HCT116 (cell line): Measurements from ENCODE around the gene RPN1. TPM values are rescaled to one million over a fixed set of nuclear protein-coding genes. Genes with fewer than 3 reads are reported as not detected.

Experiments
- ATAC-seq: fragments of 200-7000 bp; cut with Tn5 transposase; 2 replicates; pipeline ENCODE4 v1.9.1; 2020; ENCODE audit warnings: mild to moderate bottlenecking, moderate library complexity
- BruUV-seq: library from RNA; stranded (reverse); fragments of 400-500 nt; replicated peaks from 2 replicates; lab custom pipeline; 2021; lab: Mats Ljungman, UMichigan
- CTCF ChIA-PET: fragments of 300-600 bp; sonication (Branson Sonifier 250); formaldehyde crosslinking; loops from one replicate; lab custom pipeline; 2021; ENCODE audit warnings: antibody characterized with exemption; lab: Charles Lee
- POLR2A ChIA-PET: fragments of 300-600, 350-600 bp; sonication (Branson Sonifier 250); formaldehyde crosslinking; loops from one replicate; lab custom pipeline; 2021; ENCODE audit warnings: antibody characterized with exemption; lab: Charles Lee
- RAD21 ChIA-PET, 2 experiments: fragments of 300-600 bp; sonication (Branson Sonifier 250); formaldehyde crosslinking; loops; one replicate each; lab custom pipeline; 2023; ENCODE audit warnings: low total read pairs in 2 of 2; ENCODE audit not compliant: uncharacterized antibody in 2 of 2, unreplicated experiment in 2 of 2, low non-redundant PET in 1 of 2; lab: Charles Lee
- DNase-seq: peaks from one replicate; pipeline ENCODE4 v3.0.0-alpha.2; 2010; ENCODE audit warnings: low read depth, low spot score
- H2AFZ ChIP-seq: fragments of 200-600 bp; shearing (Covaris generic), sonication (generic); 2 replicates; pipeline ENCODE4 v1.6.1; 2017; ENCODE audit warnings: low read depth, mixed run types, mixed read lengths, antibody characterized with exemption, low read length; ENCODE audit not compliant: poor library complexity, severe bottlenecking
- H3K27ac ChIP-seq: 2 replicates; pipeline ENCODE4 v1.5.1; 2012; ENCODE audit warnings: low read depth, low read length
- H3K27me3 ChIP-seq: fragments of 200-600 bp; sonication (generic); 2 replicates; pipeline ENCODE4 v1.6.1; 2016; ENCODE audit warnings: mixed run types, low read length, mixed read lengths; ENCODE audit not compliant: insufficient read depth
- H3K36me3 ChIP-seq, 2 experiments: fragments of 200-500 bp in 1 of 2; fragments of 200-600 bp in 1 of 2; sonication (Bioruptor generic) in 1 of 2; sonication (generic) in 1 of 2; 2 replicates each; pipeline versions ENCODE4 v1.5.1 to v1.6.1; 2014 to 2016; ENCODE audit warnings: low read length in 2 of 2, inconsistent platforms in 1 of 2, mixed read lengths in 1 of 2, mixed run types in 1 of 2; ENCODE audit not compliant: insufficient read depth in 2 of 2, control insufficient read depth in 1 of 2
- H3K4me1 ChIP-seq, 2 experiments: fragments of 200-600 bp in 1 of 2; sonication (generic) in 1 of 2; 2 replicates each; pipeline versions ENCODE4 v1.5.1 to v1.6.1; 2012 to 2017; ENCODE audit warnings: low read length in 2 of 2, inconsistent platforms in 1 of 2, mild to moderate bottlenecking in 1 of 2, mixed read lengths in 1 of 2, mixed run types in 1 of 2, moderate library complexity in 1 of 2; ENCODE audit not compliant: insufficient read depth in 2 of 2, control insufficient read depth in 1 of 2
- H3K4me2 ChIP-seq: fragments of 200-600 bp; sonication (generic); 2 replicates; pipeline ENCODE4 v1.6.1; 2017; ENCODE audit warnings: mixed run types, low read length, mixed read lengths
- H3K4me3 ChIP-seq, 2 experiments: fragments of 200-600 bp in 1 of 2; sonication (generic) in 1 of 2; replicated peaks in 1 of 2; 2 replicates each; pipeline ENCODE4 v1.5.1; 2011 to 2016; ENCODE audit warnings: low read length in 2 of 2, control low read depth in 1 of 2, low read depth in 1 of 2, mild to moderate bottlenecking in 1 of 2, mixed read lengths in 1 of 2, mixed run types in 1 of 2
- H3K79me2 ChIP-seq: fragments of 200-600 bp; sonication (generic); 2 replicates; pipeline ENCODE4 v1.6.1; 2017; ENCODE audit warnings: mild to moderate bottlenecking, mixed run types, low read length, moderate library complexity, mixed read lengths; ENCODE audit not compliant: insufficient read depth
- H3K9ac ChIP-seq: fragments of 200-600 bp; sonication (generic); 2 replicates; pipeline ENCODE4 v1.6.1; 2016; ENCODE audit warnings: low read length, mixed read lengths
- H3K9me2 ChIP-seq: fragments of 200-600 bp; sonication (generic), shearing (Covaris generic); 2 replicates; pipeline ENCODE4 v1.6.1; 2017; ENCODE audit warnings: mixed run types, mild to moderate bottlenecking, moderate library complexity; ENCODE audit not compliant: insufficient read depth
- H3K9me3 ChIP-seq, 2 experiments: fragments of 200-500 bp in 1 of 2; fragments of 200-600 bp in 1 of 2; sonication (Bioruptor generic) in 1 of 2; sonication (generic) in 1 of 2; 2 replicates each; pipeline ENCODE4 v1.6.1; 2014 to 2017; ENCODE audit warnings: low read length in 2 of 2, mixed read lengths in 2 of 2, inconsistent platforms in 1 of 2, low read depth in 1 of 2, mild to moderate bottlenecking in 1 of 2, mixed run types in 1 of 2, moderate library complexity in 1 of 2; ENCODE audit not compliant: control insufficient read depth in 1 of 2, insufficient read depth in 1 of 2
- H4K20me1 ChIP-seq: fragments of 200-600 bp; sonication (generic), shearing (Covaris generic); 2 replicates; pipeline ENCODE4 v1.6.1; 2017; ENCODE audit warnings: mixed run types, mild to moderate bottlenecking, moderate library complexity; ENCODE audit not compliant: insufficient read depth
- EGR1 ChIP-seq: IDR thresholded peaks from 2 replicates; pipeline ENCODE4 v1.6.1; 2012; ENCODE audit warnings: low read depth
- FOSL1 ChIP-seq: IDR thresholded peaks from 2 replicates; pipeline ENCODE4 v1.6.1; 2012; ENCODE audit warnings: low read depth
- JUND ChIP-seq: IDR thresholded peaks from 2 replicates; pipeline ENCODE4 v1.6.1; 2012
- SP1 ChIP-seq: IDR thresholded peaks from 2 replicates; pipeline ENCODE4 v1.6.1; 2012; ENCODE audit warnings: low read depth
- TCF7L2 ChIP-seq: IDR thresholded peaks from 2 replicates; pipeline ENCODE4 v1.7.0; 2011; ENCODE audit warnings: borderline replicate concordance, inconsistent platforms; ENCODE audit not compliant: insufficient read depth, insufficient read length; ENCODE audit errors: extremely low read depth
- intact Hi-C: fragments of 100-400 bp; cut with micrococcal nuclease; formaldehyde crosslinking; loops from 2 replicates; pipeline ENCODE4 v1.10.0; 2022
- total RNA-seq: library from RNA; stranded (reverse); gene quantifications from one replicate; pipeline ENCODE4 v1.2.1, GENCODE V29; 2021; ENCODE audit not compliant: unreplicated experiment
- TF ChIP-seq, protein P1 (sequence below), 3 experiments: fragments of 200-600 bp in 1 of 3; sonication (generic) in 1 of 3; IDR thresholded peaks in 2 of 3; conservative IDR thresholded peaks in 1 of 3; 2 replicates each; pipeline ENCODE4 v1.5.1; 2012 to 2017; ENCODE audit warnings: low read depth in 2 of 3, low read length in 2 of 3, antibody characterized with exemption in 1 of 3, borderline replicate concordance in 1 of 3, control low read depth in 1 of 3, mild to moderate bottlenecking in 1 of 3, mixed read lengths in 1 of 3, mixed run types in 1 of 3, moderate library complexity in 1 of 3; ENCODE audit not compliant: insufficient read depth in 1 of 3

RPN1 gene
- total RNA-seq, 1 experiment from 2014 or later: 218 TPM

DNA sequence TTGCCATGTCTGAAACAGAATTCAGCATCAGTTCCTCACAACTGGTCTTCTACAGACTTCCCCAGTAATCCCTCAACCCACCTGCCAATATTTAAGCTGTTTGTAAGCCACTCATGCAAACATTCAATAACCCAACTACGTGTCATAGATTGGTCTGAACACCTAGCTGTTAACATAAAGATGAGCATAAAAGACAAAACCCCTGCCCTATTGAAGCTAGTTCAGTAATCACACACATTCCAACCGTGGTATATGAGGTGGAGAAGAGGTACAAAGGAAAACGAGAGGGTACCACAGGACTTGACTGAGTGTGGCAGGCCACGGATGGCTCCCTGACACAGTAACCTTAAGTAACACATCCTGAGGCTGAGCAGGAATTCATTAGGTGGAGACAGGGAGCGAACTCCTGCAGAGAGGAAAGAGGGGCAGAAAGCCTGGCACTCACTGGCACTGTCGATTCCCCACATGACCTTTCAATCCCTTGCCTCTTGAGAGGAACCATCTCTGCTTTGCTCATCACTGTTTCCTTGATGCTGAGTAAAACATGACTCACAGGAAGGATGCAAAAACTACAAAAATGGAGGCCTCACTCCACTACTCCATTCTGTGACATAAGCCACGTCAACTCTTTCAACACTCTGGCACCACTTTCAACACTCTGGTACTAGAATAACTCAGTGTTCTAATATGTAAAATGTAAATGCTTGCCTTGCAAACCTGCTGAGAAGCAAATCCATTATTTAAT, 31.3 kb downstream of the RPN1 start:
- Histone ChIP-seq H3K4me1 (peaks cover 0 to 24% of the 10 kb centered on the region in 2 experiments; a peak in 2 of 4 replicates), H3K27ac (no peak overlapping the region), H3K79me2 (peaks cover 72% of the 10 kb centered on the region), H2AFZ (no peak overlapping the region), H3K27me3 (no peaks in the 10 kb centered on the region), H3K4me2 (peak overlapping the region; percentile 10; the same call in 1 of the 2 replicates), H3K36me3 (peaks cover 39 to 45% of the 10 kb centered on the region in 2 experiments; a peak in 3 of 4 replicates), H3K9ac (no peak overlapping the region), H3K4me3 (no peak overlapping the region), H3K9me3 (no peaks in the 10 kb centered on the region), H4K20me1 (no peaks in the 10 kb centered on the region; the same call in 1 of the 2 replicates), H3K9me2 (no peaks in the 10 kb centered on the region)
- peak; percentile 17; the same call in 1 of the 2 replicates for TF ChIP-seq JUND
- TF ChIP-seq EGR1: no peak
- peak; percentile 60; the same call in 1 of the 2 replicates for TF ChIP-seq FOSL1
- TF ChIP-seq, protein P1, sequence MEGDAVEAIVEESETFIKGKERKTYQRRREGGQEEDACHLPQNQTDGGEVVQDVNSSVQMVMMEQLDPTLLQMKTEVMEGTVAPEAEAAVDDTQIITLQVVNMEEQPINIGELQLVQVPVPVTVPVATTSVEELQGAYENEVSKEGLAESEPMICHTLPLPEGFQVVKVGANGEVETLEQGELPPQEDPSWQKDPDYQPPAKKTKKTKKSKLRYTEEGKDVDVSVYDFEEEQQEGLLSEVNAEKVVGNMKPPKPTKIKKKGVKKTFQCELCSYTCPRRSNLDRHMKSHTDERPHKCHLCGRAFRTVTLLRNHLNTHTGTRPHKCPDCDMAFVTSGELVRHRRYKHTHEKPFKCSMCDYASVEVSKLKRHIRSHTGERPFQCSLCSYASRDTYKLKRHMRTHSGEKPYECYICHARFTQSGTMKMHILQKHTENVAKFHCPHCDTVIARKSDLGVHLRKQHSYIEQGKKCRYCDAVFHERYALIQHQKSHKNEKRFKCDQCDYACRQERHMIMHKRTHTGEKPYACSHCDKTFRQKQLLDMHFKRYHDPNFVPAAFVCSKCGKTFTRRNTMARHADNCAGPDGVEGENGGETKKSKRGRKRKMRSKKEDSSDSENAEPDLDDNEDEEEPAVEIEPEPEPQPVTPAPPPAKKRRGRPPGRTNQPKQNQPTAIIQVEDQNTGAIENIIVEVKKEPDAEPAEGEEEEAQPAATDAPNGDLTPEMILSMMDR (IDR thresholded peaks at IDR 0.05 in 2 of 3, conservative IDR thresholded peaks at IDR 0.05 in 1 of 3; ENCODE audit: borderline replicate concordance in 1 of 3, insufficient read depth in 1 of 3, low read depth in 2 of 3, low read length in 2 of 3): no peak
- no peak for TF ChIP-seq SP1
- no peak for TF ChIP-seq TCF7L2
- BruUV-seq: no TSS peak
- ATAC-seq (no peak), DNase-seq (no peak)
- RAD21 ChIA-PET: no interaction called here
- POLR2A ChIA-PET: interaction anchor here (0.5 kb wide), 1 partner anchor 22 kb away, joined by 3 read pairs; no protein-coding TSS in a partner anchor
- intact Hi-C loops: no loop called here
- CTCF ChIA-PET: no interaction called here
